CD4-positive, alpha-beta T cell (primary cell): ENCODE data around the gene CPNE2. TPM values are rescaled to one million over a fixed set of nuclear protein-coding genes. Genes with fewer than 3 reads are reported as not detected.

ENCODE experiments used
- ATAC-seq: fragments of 200-7000 bp; cut with Tn5 transposase; one replicate; pipeline ENCODE4 v1.10.0; 2022; ENCODE audit warnings: mild to moderate bottlenecking; ENCODE audit not compliant: poor library complexity
- CTCF ChIA-PET: fragments of 350-600 bp; sonication (Branson Sonifier 250); formaldehyde crosslinking; loops from one replicate; lab custom pipeline; 2021; ENCODE audit warnings: antibody characterized with exemption, inconsistent platforms; lab: Charles Lee
- POLR2A ChIA-PET: fragments of 350-600 bp; sonication (Branson Sonifier 250); formaldehyde crosslinking; loops from one replicate; lab custom pipeline; 2021; ENCODE audit warnings: antibody characterized with exemption, inconsistent platforms; lab: Charles Lee
- DNase-seq, 14 experiments: peaks; one replicate each; pipeline ENCODE4 v3.0.0-alpha.2; 2013 to 2020; ENCODE audit warnings: mixed read lengths in 2 of 14
- H3K27ac ChIP-seq, 2 donors: one replicate each; pipeline versions ENCODE4 v1.5.1 to v1.7.0; 2013; ENCODE audit warnings: low read length in 2 of 2, low read depth in 1 of 2, mild to moderate bottlenecking in 1 of 2
- H3K27me3 ChIP-seq, 2 experiments: 1 replicate in 1 of 2; 2 replicates in 1 of 2; pipeline versions ENCODE4 v1.6.1 to v1.7.0; 2013; ENCODE audit warnings: low read length in 2 of 2, control low read depth in 1 of 2, mild to moderate bottlenecking in 1 of 2, moderate library complexity in 1 of 2; ENCODE audit not compliant: insufficient read depth in 2 of 2, control insufficient read depth in 1 of 2
- H3K36me3 ChIP-seq: one replicate; pipeline ENCODE4 v1.6.1; 2013; ENCODE audit warnings: low read length, control low read depth; ENCODE audit not compliant: insufficient read depth
- H3K4me1 ChIP-seq: one replicate; pipeline ENCODE4 v1.6.1; 2013; ENCODE audit warnings: low read length, control low read depth; ENCODE audit not compliant: insufficient read depth
- H3K4me3 ChIP-seq: one replicate; pipeline ENCODE4 v1.5.1; 2013; ENCODE audit warnings: mild to moderate bottlenecking, low read length, moderate library complexity
- H3K9me3 ChIP-seq, 2 experiments: 1 replicate in 1 of 2; 2 replicates in 1 of 2; pipeline versions ENCODE4 v1.6.1 to v1.7.0; 2013; ENCODE audit warnings: low read length in 2 of 2, mild to moderate bottlenecking in 2 of 2, control low read depth in 1 of 2, moderate library complexity in 1 of 2; ENCODE audit not compliant: control insufficient read depth in 1 of 2, insufficient read depth in 1 of 2
- H3K27ac Mint-ChIP-seq: one replicate; pipeline ENCODE4 v1.8.0; 2020; ENCODE audit warnings: mixed read lengths
- H3K27me3 Mint-ChIP-seq: one replicate; pipeline ENCODE4 v1.8.0; 2021; ENCODE audit warnings: mixed read lengths
- H3K36me3 Mint-ChIP-seq: one replicate; pipeline ENCODE4 v1.8.0; 2021; ENCODE audit warnings: low read depth, mixed read lengths
- H3K4me1 Mint-ChIP-seq: one replicate; pipeline ENCODE4 v1.8.0; 2021; ENCODE audit warnings: low read depth, mixed read lengths
- H3K4me3 Mint-ChIP-seq: one replicate; pipeline ENCODE4 v1.8.0; 2020; ENCODE audit warnings: mild to moderate bottlenecking, mixed read lengths
- H3K9me3 Mint-ChIP-seq: one replicate; pipeline ENCODE4 v1.8.0; 2020; ENCODE audit warnings: mixed read lengths
- intact Hi-C, 2 experiments: fragments of 100-400 bp; cut with DNase I in 1 of 2; cut with micrococcal nuclease in 1 of 2; formaldehyde crosslinking; loops; one replicate each; pipeline versions ENCODE4 v1.15.1 to v1.9.0; 2023 to 2025; cut with DNase I, micrococcal nuclease
- total RNA-seq, 174 experiments: library from RNA in 2 of 174; stranded (reverse) in 2 of 174; gene quantifications; one replicate each; pipeline ENCODE4 v1.2.3 and lab custom pipeline; 2021 to 2026
- TF ChIP-seq, protein P1 (sequence below): fragments of 200-600 bp; IDR thresholded peaks from one replicate; pipeline ENCODE4 v1.8.0; 2022; ENCODE audit warnings: antibody characterized with exemption, mild to moderate bottlenecking

CPNE2 gene
- total RNA-seq, 2 experiments from 2014 or later = 2.2 to 3.5 TPM

DNA sequence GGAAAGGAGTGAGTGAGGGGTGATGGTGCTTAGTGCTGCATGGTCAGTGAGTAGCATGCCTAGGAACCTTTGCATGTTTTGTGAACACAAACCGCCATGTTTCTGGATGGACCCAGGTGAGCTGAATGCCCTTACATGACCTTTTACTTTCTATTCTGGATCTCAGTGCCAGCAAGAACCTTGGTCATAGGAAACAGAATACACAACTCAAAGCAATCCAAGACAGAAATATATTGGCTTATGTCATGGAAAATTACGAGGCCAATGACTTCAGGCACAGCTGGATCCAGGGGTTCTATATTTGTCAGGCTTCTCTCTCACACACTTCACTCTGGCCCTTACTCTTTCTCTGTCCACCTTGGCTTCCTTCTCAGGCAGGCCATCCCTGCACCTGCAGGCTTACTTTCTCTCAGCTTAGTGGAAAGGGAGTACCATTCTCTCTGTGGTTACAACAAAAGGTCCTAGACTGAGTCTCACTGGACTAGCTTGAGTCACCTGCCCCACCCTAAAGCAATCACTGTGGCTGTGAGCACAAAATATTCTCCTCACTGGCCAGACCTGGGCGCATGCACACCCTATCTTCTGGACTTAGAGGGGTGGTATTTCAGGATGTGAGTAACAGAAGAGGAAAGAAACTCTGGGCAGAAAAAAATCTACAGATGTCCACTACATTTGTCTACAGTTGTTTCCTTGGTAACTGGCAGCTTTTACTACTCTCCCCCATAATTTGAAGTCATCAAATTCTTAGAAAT lies 20.4 kb upstream of the CPNE2 start:
- Mint-ChIP-seq H3K27ac (peak overlapping the region; percentile 59), H3K4me3 (no peak overlapping the region), H3K4me1 (peaks cover 4% of the 10 kb centered on the region), H3K9me3 (no peaks in the 10 kb centered on the region), H3K36me3 (peaks cover 81% of the 10 kb centered on the region), H3K27me3 (no peaks in the 10 kb centered on the region)
- Histone ChIP-seq H3K9me3 (no peaks in the 10 kb centered on the region), H3K36me3 (peaks cover 88% of the 10 kb centered on the region), H3K4me3 (no peak overlapping the region), H3K27me3 (no peaks in the 10 kb centered on the region), H3K27ac (no peak overlapping the region), H3K4me1 (peaks cover 12% of the 10 kb centered on the region)
- ChIA-PET CTCF (interaction anchor here (1.5 kb wide), 1 partner anchor 12 kb away, joined by 6 read pairs; no protein-coding TSS in a partner anchor), POLR2A (interaction anchor here (0.6 kb wide), 1 partner anchor 81 kb away, joined by 3 read pairs; no protein-coding TSS in a partner anchor)
- TF ChIP-seq, protein P1, sequence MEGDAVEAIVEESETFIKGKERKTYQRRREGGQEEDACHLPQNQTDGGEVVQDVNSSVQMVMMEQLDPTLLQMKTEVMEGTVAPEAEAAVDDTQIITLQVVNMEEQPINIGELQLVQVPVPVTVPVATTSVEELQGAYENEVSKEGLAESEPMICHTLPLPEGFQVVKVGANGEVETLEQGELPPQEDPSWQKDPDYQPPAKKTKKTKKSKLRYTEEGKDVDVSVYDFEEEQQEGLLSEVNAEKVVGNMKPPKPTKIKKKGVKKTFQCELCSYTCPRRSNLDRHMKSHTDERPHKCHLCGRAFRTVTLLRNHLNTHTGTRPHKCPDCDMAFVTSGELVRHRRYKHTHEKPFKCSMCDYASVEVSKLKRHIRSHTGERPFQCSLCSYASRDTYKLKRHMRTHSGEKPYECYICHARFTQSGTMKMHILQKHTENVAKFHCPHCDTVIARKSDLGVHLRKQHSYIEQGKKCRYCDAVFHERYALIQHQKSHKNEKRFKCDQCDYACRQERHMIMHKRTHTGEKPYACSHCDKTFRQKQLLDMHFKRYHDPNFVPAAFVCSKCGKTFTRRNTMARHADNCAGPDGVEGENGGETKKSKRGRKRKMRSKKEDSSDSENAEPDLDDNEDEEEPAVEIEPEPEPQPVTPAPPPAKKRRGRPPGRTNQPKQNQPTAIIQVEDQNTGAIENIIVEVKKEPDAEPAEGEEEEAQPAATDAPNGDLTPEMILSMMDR = no peak
- intact Hi-C loops = loop anchor here in 1 of 2 experiments (10.0 kb wide), 1 partner anchor 227 kb away; no protein-coding TSS in a partner anchor
- ATAC-seq = no peak
- no peak for DNase-seq

DNA sequence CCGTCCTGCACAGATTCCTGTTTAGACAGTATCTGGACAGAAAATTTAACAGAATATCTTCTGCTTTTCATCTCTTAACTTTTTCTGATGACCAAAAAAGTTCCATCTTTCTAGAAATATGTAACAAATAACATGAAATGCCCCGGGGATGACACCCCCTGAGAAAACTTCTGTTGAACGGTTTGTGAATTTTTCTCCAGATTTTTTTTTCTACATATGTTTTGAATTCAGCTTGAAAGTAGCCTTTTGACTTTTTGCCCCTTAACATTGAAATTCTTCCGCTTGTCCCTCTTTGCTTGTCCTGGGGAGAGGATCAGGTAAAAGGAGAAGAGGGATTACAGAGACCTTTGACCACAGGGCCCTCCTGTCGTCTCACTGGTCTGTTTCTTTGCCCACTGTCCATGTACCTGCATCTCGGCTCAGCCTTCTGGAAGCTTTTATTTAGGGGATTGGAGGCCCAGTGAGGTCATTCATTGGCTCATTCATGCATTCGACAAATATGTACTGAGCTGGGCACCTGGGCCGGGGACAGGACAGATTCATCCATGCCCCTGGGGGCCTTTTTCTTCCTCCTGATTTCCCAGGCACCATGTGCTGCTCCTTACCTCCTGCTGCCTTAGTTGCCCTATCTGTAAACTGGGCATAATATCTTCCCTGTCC lies 19.6 kb upstream of the CPNE2 start:
- no peaks in the 10 kb centered on the region for H3K9me3 ChIP-seq
- no peak overlapping the region for H3K27ac ChIP-seq
- Mint-ChIP-seq H3K9me3 (no peaks in the 10 kb centered on the region), H3K4me3 (no peak overlapping the region), H3K36me3 (peaks cover 79% of the 10 kb centered on the region), H3K27me3 (no peaks in the 10 kb centered on the region), H3K27ac (peak overlapping the region; percentile 27), H3K4me1 (peaks cover 4% of the 10 kb centered on the region)
- POLR2A ChIA-PET = interaction anchor here (0.6 kb wide), 1 partner anchor 80 kb away, joined by 3 read pairs; no protein-coding TSS in a partner anchor
- peaks cover 88% of the 10 kb centered on the region for H3K36me3 ChIP-seq
- ATAC-seq = no peak
- H3K27me3 ChIP-seq = no peaks in the 10 kb centered on the region
- no peak overlapping the region for H3K4me3 ChIP-seq
- TF ChIP-seq, protein P1 = no peak
- intact Hi-C loops = loop anchor here in 1 of 2 experiments (10.0 kb wide), 1 partner anchor 228 kb away; no protein-coding TSS in a partner anchor
- H3K4me1 ChIP-seq = peaks cover 9% of the 10 kb centered on the region
- DNase-seq = no peak
- CTCF ChIA-PET = interaction anchor here (1.5 kb wide), 1 partner anchor 11 kb away, joined by 6 read pairs; no protein-coding TSS in a partner anchor

DNA sequence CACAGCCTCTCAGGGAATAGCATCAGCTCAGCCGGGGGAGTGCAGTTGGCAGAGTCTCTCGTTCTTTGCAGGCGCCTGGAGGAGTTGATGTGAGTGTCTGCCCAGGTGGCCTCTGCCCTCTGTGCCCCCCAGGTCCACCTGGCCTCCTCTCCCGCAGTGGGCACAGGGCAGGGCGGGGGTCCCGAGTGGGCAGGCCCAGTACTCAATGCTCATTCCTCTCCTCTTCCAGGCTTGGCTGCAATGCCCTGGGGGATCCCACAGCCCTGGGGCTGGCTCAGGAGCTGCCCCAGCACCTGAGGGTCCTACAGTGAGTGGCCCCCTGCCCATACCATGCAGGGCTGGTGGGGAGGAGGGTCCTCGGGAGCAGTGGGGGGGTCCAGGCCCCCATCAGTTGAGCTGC lies 14.7 kb upstream of the CPNE2 start:
- Histone ChIP-seq H3K27me3 (no peaks in the 10 kb centered on the region), H3K4me3 (no peak overlapping the region), H3K9me3 (no peaks in the 10 kb centered on the region), H3K27ac (peak overlapping the region in 1 of 2 donors; percentile 31), H3K4me1 (peaks cover 2% of the 10 kb centered on the region), H3K36me3 (peaks cover 86% of the 10 kb centered on the region)
- ChIA-PET POLR2A (no interaction called here), CTCF (no interaction called here)
- ATAC-seq (no peak), DNase-seq (no peak)
- TF ChIP-seq, protein P1 = no peak
- intact Hi-C loops = loop anchor here in 1 of 2 experiments (10.0 kb wide), 1 partner anchor 233 kb away; no protein-coding TSS in a partner anchor
- no peak overlapping the region for H3K4me3 Mint-ChIP-seq
- H3K36me3 Mint-ChIP-seq = peaks cover 78% of the 10 kb centered on the region
- no peaks in the 10 kb centered on the region for H3K27me3 Mint-ChIP-seq
- H3K9me3 Mint-ChIP-seq = no peaks in the 10 kb centered on the region
- H3K27ac Mint-ChIP-seq = peak overlapping the region; percentile 49
- no peaks in the 10 kb centered on the region for H3K4me1 Mint-ChIP-seq
